Testis (tissue), 3 donors: ENCODE measurements around the gene DUS2. TPM values are rescaled to one million over a fixed set of nuclear protein-coding genes. Genes with fewer than 3 reads are reported as not detected.

ENCODE experiments used
- DNase-seq: peaks from one replicate; pipeline ENCODE4 v3.0.0-alpha.2; 2019
- H3K27ac ChIP-seq, 2 donors: fragments of 200-600 bp; sonication (generic); one replicate each; pipeline ENCODE4 v1.5.1; 2019
- H3K27me3 ChIP-seq: fragments of 200-600 bp; sonication (generic); one replicate; pipeline ENCODE4 v1.5.1; 2019
- H3K36me3 ChIP-seq: fragments of 200-600 bp; sonication (generic); one replicate; pipeline ENCODE4 v1.5.1; 2017; ENCODE audit warnings: low read depth; ENCODE audit errors: missing control alignments
- H3K4me1 ChIP-seq: fragments of 200-600 bp; sonication (generic); one replicate; pipeline ENCODE4 v1.5.1; 2019
- H3K4me3 ChIP-seq, 2 donors: fragments of 200-600 bp; sonication (generic); one replicate each; pipeline ENCODE4 v1.5.1; 2017 to 2019
- H3K9me3 ChIP-seq: fragments of 200-600 bp; sonication (generic); one replicate; pipeline ENCODE4 v1.5.1; 2017
- POLR2A ChIP-seq: fragments of 450-650 bp; IDR thresholded peaks from one replicate; pipeline ENCODE4 v1.6.1; 2017; ENCODE audit warnings: antibody characterized with exemption, mild to moderate bottlenecking, moderate library complexity
- WGBS, 2 donors: methylation state at CpG; one replicate each; pipeline ENCODE4 v1.1.5; 2018; 5-methylcytosine and 5-hydroxymethylcytosine counted together
- intact Hi-C: fragments of 100-400 bp; cut with DNase I; formaldehyde crosslinking; loops from one replicate; pipeline ENCODE4 v1.15.1; 2023; ENCODE audit warnings: low total_unique reads
- polyA plus RNA-seq: library from polyadenylated mRNA; stranded (reverse); fragments of 350-450 nt; fragmentation: Illumina TruSeq; extraction: RNeasy Lipid Tissue Mini Kit (QIAGEN cat#74804); gene quantifications from one replicate; pipeline ENCODE4 v1.2.3, GENCODE V29; 2014; ENCODE audit warnings: low read depth, low replicate concordance; ENCODE audit not compliant: insufficient read depth
- total RNA-seq, 2 donors: library from RNA; depleted of rRNA; stranded (reverse); fragments of >200 nt; gene quantifications; one replicate each; pipeline ENCODE4 v1.2.3, GENCODE V29; 2016
- TF ChIP-seq, protein P1 (sequence below), 3 experiments: fragments of 450-650 bp in 2 of 3; fragments of 200-600 bp in 1 of 3; sonication (generic) in 1 of 3; IDR thresholded peaks; one replicate each; pipeline ENCODE4 v1.5.1; 2016 to 2019; ENCODE audit warnings: antibody characterized with exemption in 3 of 3, mild to moderate bottlenecking in 2 of 3, moderate library complexity in 1 of 3

DUS2 gene
- total and polyA plus RNA-seq, 3 donors from 2014 or later = 24.6 to 62.5 (median 32.4) TPM

DNA sequence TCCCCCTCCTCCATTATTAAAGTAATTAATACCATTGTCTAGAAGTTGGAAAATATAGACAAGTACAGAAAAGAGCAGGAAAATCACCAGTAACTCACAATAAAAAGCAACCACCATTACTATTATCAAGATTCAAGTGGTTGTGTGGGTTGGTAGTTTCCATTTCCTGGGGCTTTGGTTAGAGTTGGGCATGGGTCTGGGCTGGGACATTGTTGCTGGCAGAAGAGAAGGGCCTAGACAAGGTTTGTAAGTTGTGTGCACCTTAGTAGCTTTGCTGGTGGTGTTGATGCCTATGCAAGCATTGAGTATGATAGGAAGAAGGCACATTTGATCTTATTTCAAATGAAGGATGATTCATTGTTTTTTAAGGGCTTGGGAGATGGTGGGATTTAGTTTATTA, 36.7 kb downstream of the DUS2 start:
- Histone ChIP-seq H3K4me1 (peaks cover 5% of the 10 kb centered on the region), H3K27me3 (no peaks in the 10 kb centered on the region), H3K4me3 (no peak overlapping the region), H3K9me3 (no peaks in the 10 kb centered on the region), H3K36me3 (no peaks in the 10 kb centered on the region), H3K27ac (no peak overlapping the region)
- intact Hi-C loops = no loop called here
- TF ChIP-seq, protein P1, sequence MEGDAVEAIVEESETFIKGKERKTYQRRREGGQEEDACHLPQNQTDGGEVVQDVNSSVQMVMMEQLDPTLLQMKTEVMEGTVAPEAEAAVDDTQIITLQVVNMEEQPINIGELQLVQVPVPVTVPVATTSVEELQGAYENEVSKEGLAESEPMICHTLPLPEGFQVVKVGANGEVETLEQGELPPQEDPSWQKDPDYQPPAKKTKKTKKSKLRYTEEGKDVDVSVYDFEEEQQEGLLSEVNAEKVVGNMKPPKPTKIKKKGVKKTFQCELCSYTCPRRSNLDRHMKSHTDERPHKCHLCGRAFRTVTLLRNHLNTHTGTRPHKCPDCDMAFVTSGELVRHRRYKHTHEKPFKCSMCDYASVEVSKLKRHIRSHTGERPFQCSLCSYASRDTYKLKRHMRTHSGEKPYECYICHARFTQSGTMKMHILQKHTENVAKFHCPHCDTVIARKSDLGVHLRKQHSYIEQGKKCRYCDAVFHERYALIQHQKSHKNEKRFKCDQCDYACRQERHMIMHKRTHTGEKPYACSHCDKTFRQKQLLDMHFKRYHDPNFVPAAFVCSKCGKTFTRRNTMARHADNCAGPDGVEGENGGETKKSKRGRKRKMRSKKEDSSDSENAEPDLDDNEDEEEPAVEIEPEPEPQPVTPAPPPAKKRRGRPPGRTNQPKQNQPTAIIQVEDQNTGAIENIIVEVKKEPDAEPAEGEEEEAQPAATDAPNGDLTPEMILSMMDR (IDR thresholded peaks at IDR 0.05) = no peak
- no peak for DNase-seq

DNA sequence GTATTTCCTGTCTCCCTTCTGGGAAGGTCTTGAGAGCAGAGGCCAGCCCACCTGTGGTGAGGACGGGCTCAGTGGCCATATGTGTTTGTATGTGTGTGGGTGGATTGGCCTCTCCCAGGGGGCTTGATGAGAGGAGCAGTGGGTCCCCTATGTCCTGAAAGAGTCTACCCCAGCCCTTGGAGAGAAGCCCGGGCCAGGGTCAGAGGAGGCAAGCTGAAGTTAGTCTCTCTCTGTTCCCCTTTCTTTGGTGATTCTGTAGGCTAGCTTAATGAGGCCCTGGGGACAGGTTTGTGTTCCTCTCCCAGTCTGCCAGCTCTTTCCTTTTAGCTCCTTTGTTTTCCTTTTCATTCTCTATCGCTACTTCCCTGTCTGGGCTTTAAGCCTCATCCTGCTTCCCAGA, 38.3 kb downstream of the DUS2 start:
- WGBS, 2 donors = 65 to 68% methylated on average over 3 of the region's 3 CpGs
- Histone ChIP-seq H3K4me1 (peaks cover 21% of the 10 kb centered on the region), H3K4me3 (no peak overlapping the region), H3K36me3 (no peaks in the 10 kb centered on the region), H3K27me3 (no peaks in the 10 kb centered on the region), H3K9me3 (no peaks in the 10 kb centered on the region), H3K27ac (no peak overlapping the region)
- TF ChIP-seq, protein P1 (IDR thresholded peaks at IDR 0.05) = no peak
- TF ChIP-seq POLR2A = no peak
- intact Hi-C loops = no loop called here
- no peak for DNase-seq

DNA sequence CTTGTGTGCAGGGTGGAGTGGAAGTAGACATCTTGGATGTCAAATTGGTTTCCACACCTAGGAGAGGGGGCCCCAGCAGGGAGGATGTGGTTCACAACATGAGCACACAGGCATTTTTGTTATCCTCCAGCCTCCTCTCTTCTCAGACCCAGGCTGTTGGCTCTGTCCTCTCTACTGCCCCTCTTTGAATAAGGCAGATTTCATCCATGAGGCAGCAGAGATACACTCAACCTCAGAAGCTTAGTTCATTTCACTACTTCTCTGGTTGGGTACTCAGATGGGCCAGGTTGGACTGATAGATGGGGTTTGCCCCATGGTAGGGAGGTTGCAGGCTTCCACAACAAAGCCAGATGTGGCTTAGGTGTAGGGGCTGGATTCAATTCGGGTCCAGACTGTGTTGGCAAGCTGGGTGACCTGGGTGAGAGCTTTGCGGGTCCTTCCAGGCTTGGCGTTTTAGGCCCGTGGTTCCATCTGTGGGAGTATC, 39.9 kb downstream of the DUS2 start:
- TF ChIP-seq POLR2A = no peak
- TF ChIP-seq, protein P1 (IDR thresholded peaks at IDR 0.05) = no peak
- Histone ChIP-seq H3K4me3 (no peak overlapping the region), H3K36me3 (no peaks in the 10 kb centered on the region), H3K27ac (no peak overlapping the region), H3K4me1 (peaks cover 24% of the 10 kb centered on the region), H3K9me3 (no peaks in the 10 kb centered on the region), H3K27me3 (no peaks in the 10 kb centered on the region)
- no peak for DNase-seq
- intact Hi-C loops = no loop called here
- WGBS, 2 donors = 95 to 98% methylated on average over 4 of the region's 4 CpGs

DNA sequence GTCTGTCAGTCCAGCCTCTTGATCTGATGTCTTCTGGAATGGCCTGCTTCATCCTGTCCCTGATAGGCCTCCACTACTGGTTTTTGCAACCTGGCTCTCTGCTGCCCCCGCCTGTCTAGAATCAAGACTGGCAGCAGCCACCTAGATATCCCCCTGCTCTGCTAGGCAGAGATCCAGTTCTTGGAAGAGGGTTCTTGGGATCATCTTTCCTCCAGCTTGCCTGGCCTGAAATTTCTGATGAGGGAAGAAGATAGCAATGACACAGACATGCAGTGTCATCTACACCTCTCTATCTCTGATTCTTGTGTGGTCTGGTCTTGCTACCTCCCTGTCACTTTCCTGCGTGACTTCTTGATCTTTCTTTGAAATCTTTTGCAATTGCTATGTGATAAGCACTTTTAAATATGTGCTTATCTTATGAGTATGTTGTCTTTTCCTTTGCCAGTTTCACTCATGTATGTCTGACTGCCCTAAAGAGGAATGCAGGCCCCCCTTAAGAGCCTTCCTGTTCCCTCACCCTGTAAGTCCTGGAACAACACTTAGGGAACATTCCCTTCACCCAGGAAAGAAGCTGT, 41.8 kb downstream of the DUS2 start:
- Histone ChIP-seq H3K4me3 (no peak overlapping the region), H3K36me3 (no peaks in the 10 kb centered on the region), H3K27me3 (no peaks in the 10 kb centered on the region), H3K27ac (peak overlapping the region in 1 of 2 donors; percentile 57), H3K4me1 (peaks cover 35% of the 10 kb centered on the region), H3K9me3 (no peaks in the 10 kb centered on the region)
- TF ChIP-seq POLR2A = no peak
- TF ChIP-seq, protein P1 (IDR thresholded peaks at IDR 0.05) = peak in 2 of 3 experiments; percentile 59 to 68
- intact Hi-C loops = no loop called here
- peak; percentile 79 for DNase-seq
- 64 to 78% methylated on average over 2 of the region's 2 CpGs for WGBS, 2 donors

DNA sequence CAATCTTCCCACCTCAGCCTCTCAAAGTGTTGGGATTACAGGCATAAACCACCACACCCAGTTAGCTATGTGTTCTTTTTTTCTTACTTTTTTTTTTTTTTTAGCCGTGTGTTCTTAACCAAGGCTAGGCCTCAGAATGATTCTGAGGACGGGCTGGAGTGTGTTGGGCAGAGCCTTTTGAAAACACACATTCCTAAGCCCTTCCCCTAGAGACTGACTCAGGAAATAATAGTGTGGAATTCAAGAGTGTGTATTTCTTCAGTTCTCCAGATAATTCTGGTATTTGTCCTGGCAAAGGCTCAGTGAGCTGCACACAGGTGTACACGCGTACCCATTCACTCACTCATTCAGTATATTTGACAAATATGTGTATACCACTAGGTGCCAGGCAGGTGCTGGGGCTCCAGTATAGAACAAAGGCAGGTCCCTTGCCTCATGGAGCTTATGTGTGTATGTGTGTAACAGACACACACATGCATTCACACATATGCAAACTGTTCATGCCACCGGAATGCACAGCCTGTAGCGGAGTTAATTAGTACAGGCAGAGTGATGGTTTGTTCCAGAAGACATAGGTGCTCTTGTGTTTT, 42.7 kb downstream of the DUS2 start:
- peaks cover 38% of the 10 kb centered on the region for H3K4me1 ChIP-seq
- no peaks in the 10 kb centered on the region for H3K27me3 ChIP-seq
- WGBS, 2 donors = 63 to 65% methylated on average over 6 of the region's 6 CpGs
- peak overlapping the region in 1 of 2 donors; percentile 57 for H3K27ac ChIP-seq
- no peaks in the 10 kb centered on the region for H3K9me3 ChIP-seq
- H3K4me3 ChIP-seq = no peak overlapping the region
- H3K36me3 ChIP-seq = no peaks in the 10 kb centered on the region
- intact Hi-C loops = no loop called here
- no peak for DNase-seq
- TF ChIP-seq, protein P1 (IDR thresholded peaks at IDR 0.05) = no peak
